Fibroblast of skin of right biceps (primary cell): ENCODE data around the gene STUB1.

ENCODE experiments used
- DNase-seq: peaks from one replicate; pipeline ENCODE4 v3.0.0-alpha.2; 2013

The STUB1 gene

GRCh38 chr16:645852-646678, 34.1 kb upstream of the STUB1 start:
- no peak for DNase-seq

- no peak for DNase-seq
Observed at GRCh38 chr16:646679-647172, 33.5 kb upstream of the STUB1 start.

GRCh38 chr16:647173-647902, 32.9 kb upstream of the STUB1 start:
- no peak for DNase-seq

- DNase-seq, result peak; percentile 22
Observed at GRCh38 chr16:648071-648780, 32.0 kb upstream of the STUB1 start.

GRCh38 chr16:648781-649589, 31.2 kb upstream of the STUB1 start, which contains the start of gene WDR90:
Gene WDR90 (plus strand): TSS chr16:649365. CDS start chr16:649417, 52 bp downstream.
- DNase-seq, result peak; percentile 91

GRCh38 chr16:649631-650030, 30.6 kb upstream of the STUB1 start:
- DNase-seq, result no peak

- DNase-seq, result no peak
Observed at GRCh38 chr16:651844-652243, 28.4 kb upstream of the STUB1 start.

- no peak for DNase-seq
Observed at GRCh38 chr16:652454-653305, 27.5 kb upstream of the STUB1 start.

GRCh38 chr16:654034-654433, 26.2 kb upstream of the STUB1 start:
- no peak for DNase-seq

GRCh38 chr16:657487-657886, 22.7 kb upstream of the STUB1 start:
- no peak for DNase-seq

GRCh38 chr16:658679-659571, 21.3 kb upstream of the STUB1 start:
- no peak for DNase-seq

GRCh38 chr16:659618-660017, 20.6 kb upstream of the STUB1 start:
- no peak for DNase-seq

GRCh38 chr16:660132-660458, 20.1 kb upstream of the STUB1 start:
- DNase-seq, result no peak

- peak; percentile 77 for DNase-seq
Observed at GRCh38 chr16:660459-661183, 19.6 kb upstream of the STUB1 start.

- DNase-seq, result no peak
Observed at GRCh38 chr16:661184-661821, 18.9 kb upstream of the STUB1 start.

GRCh38 chr16:662095-662494, 18.1 kb upstream of the STUB1 start:
- DNase-seq, result no peak

GRCh38 chr16:662597-662996, 17.6 kb upstream of the STUB1 start:
- DNase-seq, result no peak

GRCh38 chr16:666572-666971, 13.6 kb upstream of the STUB1 start:
- no peak for DNase-seq

GRCh38 chr16:667113-667779, 13.0 kb upstream of the STUB1 start:
- no peak for DNase-seq
